A673 (cell line): ENCODE data around the gene RHAG. TPM values are rescaled to one million over a fixed set of nuclear protein-coding genes. Genes with fewer than 3 reads are reported as not detected.

ENCODE experiments used
- BruUV-seq: library from RNA; stranded (reverse); fragments of 400-500 nt; replicated peaks from 2 replicates; lab custom pipeline; 2021; lab: Mats Ljungman, UMichigan
- CTCF ChIA-PET: fragments of 300-600 bp; sonication (Branson Sonifier 250); formaldehyde crosslinking; loops from one replicate; lab custom pipeline; 2022; ENCODE audit warnings: antibody characterized with exemption; lab: Charles Lee
- POLR2A ChIA-PET: fragments of 300-600 bp; sonication (Branson Sonifier 250); formaldehyde crosslinking; loops from one replicate; lab custom pipeline; 2022; ENCODE audit warnings: antibody characterized with exemption; ENCODE audit not compliant: low non-redundant PET; lab: Charles Lee
- DNase-seq: peaks from one replicate; pipeline ENCODE4 v3.0.0-alpha.2; 2015; ENCODE audit warnings: low spot score
- H3K27ac ChIP-seq: fragments of 200-600 bp; sonication (generic); 2 replicates; pipeline ENCODE4 v1.5.1; 2016; ENCODE audit warnings: mixed run types, low read depth, mild to moderate bottlenecking, mixed read lengths, antibody characterized with exemption, low read length; ENCODE audit not compliant: poor library complexity, severe bottlenecking
- H3K27me3 ChIP-seq: fragments of 200-600 bp; sonication (generic); replicated peaks from 2 replicates; pipeline ENCODE4 v1.6.1; 2017; ENCODE audit warnings: mixed run types, low read depth, mild to moderate bottlenecking, mixed read lengths, antibody characterized with exemption, low read length; ENCODE audit not compliant: insufficient read depth, poor library complexity
- H3K36me3 ChIP-seq: fragments of 200-600 bp; sonication (generic); 2 replicates; pipeline ENCODE4 v1.6.1; 2016; ENCODE audit warnings: mixed run types, mild to moderate bottlenecking, mixed read lengths, antibody characterized with exemption, low read length; ENCODE audit not compliant: insufficient read depth, poor library complexity, severe bottlenecking
- H3K4me1 ChIP-seq: fragments of 200-600 bp; sonication (generic); 2 replicates; pipeline ENCODE4 v1.6.1; 2017; ENCODE audit warnings: mixed run types, mild to moderate bottlenecking, mixed read lengths, antibody characterized with exemption, low read length; ENCODE audit not compliant: insufficient read depth, poor library complexity, severe bottlenecking
- H3K4me3 ChIP-seq: fragments of 200-600 bp; sonication (generic); 2 replicates; pipeline ENCODE4 v1.5.1; 2016; ENCODE audit warnings: low read depth, mixed run types, mild to moderate bottlenecking, mixed read lengths, low read length; ENCODE audit not compliant: poor library complexity, severe bottlenecking
- H3K9me3 ChIP-seq: fragments of 200-600 bp; sonication (generic); 2 replicates; pipeline ENCODE4 v1.6.1; 2016; ENCODE audit warnings: mixed run types, low read depth, mild to moderate bottlenecking, mixed read lengths, antibody characterized with exemption, low read length; ENCODE audit not compliant: poor library complexity, severe bottlenecking
- EZH2 ChIP-seq: fragments of 200-600 bp; sonication (generic); IDR thresholded peaks from 2 replicates; pipeline ENCODE4 v1.6.1; 2017; ENCODE audit warnings: borderline replicate concordance, low read depth, mild to moderate bottlenecking, mixed read lengths, antibody characterized with exemption, low read length; ENCODE audit not compliant: poor library complexity, severe bottlenecking
- intact Hi-C: fragments of 100-400 bp; cut with micrococcal nuclease; formaldehyde crosslinking; loops from one replicate; pipeline ENCODE4 v1.10.0; 2022; ENCODE audit not compliant: unreplicated experiment
- total RNA-seq: library from RNA; stranded (reverse); gene quantifications from 2 replicates; pipeline ENCODE4 v1.2.3, GENCODE V29; 2021
- TF ChIP-seq, protein P1 (sequence below): fragments of 300-800, 200-600 bp; sonication (generic); conservative IDR thresholded peaks from 2 replicates; pipeline ENCODE4 v1.5.1; 2017; ENCODE audit warnings: low read depth, mild to moderate bottlenecking, antibody characterized with exemption, low read length, moderate library complexity, mixed read lengths

RHAG gene
- total RNA-seq, 1 experiment from 2014 or later = not detected

DNA sequence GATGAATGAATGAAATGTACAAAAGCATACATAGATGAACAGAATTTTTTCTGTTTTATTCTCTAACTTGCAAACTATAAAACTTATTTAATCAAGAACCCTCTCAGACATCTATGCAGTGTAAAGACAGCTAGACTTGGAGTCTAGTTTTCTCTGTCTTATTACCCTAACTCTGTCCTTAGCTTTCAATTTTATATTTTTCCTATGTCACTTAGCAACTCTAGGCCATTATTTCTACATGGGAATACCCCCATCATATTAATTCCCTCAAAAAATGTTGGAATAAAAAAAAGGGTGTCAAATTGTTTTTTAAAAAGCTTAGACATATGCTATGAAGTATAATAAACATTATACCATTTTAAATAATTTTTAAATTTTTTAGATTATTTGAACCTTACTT is 1.2 kb downstream of the RHAG start:
- TF ChIP-seq EZH2 = no peak
- TF ChIP-seq, protein P1, sequence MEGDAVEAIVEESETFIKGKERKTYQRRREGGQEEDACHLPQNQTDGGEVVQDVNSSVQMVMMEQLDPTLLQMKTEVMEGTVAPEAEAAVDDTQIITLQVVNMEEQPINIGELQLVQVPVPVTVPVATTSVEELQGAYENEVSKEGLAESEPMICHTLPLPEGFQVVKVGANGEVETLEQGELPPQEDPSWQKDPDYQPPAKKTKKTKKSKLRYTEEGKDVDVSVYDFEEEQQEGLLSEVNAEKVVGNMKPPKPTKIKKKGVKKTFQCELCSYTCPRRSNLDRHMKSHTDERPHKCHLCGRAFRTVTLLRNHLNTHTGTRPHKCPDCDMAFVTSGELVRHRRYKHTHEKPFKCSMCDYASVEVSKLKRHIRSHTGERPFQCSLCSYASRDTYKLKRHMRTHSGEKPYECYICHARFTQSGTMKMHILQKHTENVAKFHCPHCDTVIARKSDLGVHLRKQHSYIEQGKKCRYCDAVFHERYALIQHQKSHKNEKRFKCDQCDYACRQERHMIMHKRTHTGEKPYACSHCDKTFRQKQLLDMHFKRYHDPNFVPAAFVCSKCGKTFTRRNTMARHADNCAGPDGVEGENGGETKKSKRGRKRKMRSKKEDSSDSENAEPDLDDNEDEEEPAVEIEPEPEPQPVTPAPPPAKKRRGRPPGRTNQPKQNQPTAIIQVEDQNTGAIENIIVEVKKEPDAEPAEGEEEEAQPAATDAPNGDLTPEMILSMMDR = no peak
- intact Hi-C loops = no loop called here
- Histone ChIP-seq H3K9me3 (no peaks in the 10 kb centered on the region), H3K27me3 (peaks cover 52% of the 10 kb centered on the region), H3K4me3 (no peak overlapping the region), H3K4me1 (no peaks in the 10 kb centered on the region), H3K36me3 (no peaks in the 10 kb centered on the region), H3K27ac (no peak overlapping the region)
- ChIA-PET POLR2A (no interaction called here), CTCF (no interaction called here)
- no TSS peak for BruUV-seq
- no peak for DNase-seq

DNA sequence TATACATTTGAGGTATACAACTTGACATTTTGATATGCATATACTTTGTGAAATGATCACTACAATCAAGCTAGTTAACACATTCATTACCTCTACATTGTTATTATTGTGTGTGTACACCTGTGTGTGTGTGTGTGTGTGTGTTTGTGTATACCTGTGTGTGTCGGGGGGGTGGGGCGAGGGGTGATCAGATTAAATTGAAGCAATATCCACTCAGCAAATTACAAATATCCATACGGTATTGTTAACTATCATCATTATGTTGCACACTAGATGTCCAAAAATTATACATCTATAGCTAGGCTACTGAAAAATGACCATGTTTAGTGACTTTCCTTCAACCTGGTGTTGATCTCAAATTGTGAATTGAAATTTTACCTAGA is 1.8 kb downstream of the RHAG start:
- Histone ChIP-seq H3K27ac (no peak overlapping the region), H3K9me3 (no peaks in the 10 kb centered on the region), H3K27me3 (peaks cover 53% of the 10 kb centered on the region), H3K4me3 (no peak overlapping the region), H3K36me3 (no peaks in the 10 kb centered on the region), H3K4me1 (no peaks in the 10 kb centered on the region)
- ChIA-PET POLR2A (no interaction called here), CTCF (no interaction called here)
- intact Hi-C loops = no loop called here
- DNase-seq = no peak
- no peak for TF ChIP-seq EZH2
- TF ChIP-seq, protein P1 = no peak
- no TSS peak for BruUV-seq

DNA sequence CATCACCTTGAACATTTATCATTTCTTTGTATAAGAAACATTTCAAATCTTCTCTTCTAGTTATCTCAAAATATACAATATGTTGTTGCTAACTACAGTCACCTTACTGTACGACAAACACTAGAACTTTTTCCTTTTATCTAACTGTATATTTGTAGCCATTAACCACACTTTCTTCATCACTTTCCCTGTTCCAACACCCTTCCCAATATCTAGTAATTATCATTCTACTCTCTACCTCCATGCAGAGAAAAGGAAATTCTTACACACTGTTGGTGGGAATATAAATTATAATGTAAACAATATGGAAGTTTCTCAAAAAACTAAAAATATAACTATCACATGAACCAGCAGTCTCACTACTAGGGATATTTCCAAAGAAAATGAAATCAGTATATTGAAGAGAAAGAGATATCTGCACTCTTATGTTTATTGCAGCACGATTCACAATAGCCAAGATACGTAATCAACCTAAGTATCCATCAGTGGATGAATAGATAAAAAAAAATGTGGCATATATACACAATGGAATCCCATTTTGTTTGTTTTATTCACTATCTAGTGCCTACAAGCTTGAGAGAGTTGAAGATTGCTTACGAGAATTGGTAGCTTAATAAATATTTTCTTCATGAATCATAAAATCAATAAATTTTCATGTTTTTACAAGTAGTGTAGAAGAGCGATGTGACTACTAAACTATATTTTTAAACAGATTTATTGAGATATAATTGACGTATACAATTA is 2.4 kb downstream of the RHAG start:
- Histone ChIP-seq H3K9me3 (no peaks in the 10 kb centered on the region), H3K36me3 (no peaks in the 10 kb centered on the region), H3K27me3 (peaks cover 48% of the 10 kb centered on the region), H3K4me1 (no peaks in the 10 kb centered on the region), H3K27ac (no peak overlapping the region), H3K4me3 (no peak overlapping the region)
- TF ChIP-seq, protein P1 = no peak
- TF ChIP-seq EZH2 = no peak
- BruUV-seq = no TSS peak
- intact Hi-C loops = no loop called here
- ChIA-PET CTCF (no interaction called here), POLR2A (no interaction called here)
- DNase-seq = no peak
